ENCODE data around the gene BMF.
"Not testable (repeated sequence)": the region's sequence is repeated elsewhere in the genome, so short reads cannot be mapped to it uniquely, and the experiment has no call there.

The BMF gene

DNA sequence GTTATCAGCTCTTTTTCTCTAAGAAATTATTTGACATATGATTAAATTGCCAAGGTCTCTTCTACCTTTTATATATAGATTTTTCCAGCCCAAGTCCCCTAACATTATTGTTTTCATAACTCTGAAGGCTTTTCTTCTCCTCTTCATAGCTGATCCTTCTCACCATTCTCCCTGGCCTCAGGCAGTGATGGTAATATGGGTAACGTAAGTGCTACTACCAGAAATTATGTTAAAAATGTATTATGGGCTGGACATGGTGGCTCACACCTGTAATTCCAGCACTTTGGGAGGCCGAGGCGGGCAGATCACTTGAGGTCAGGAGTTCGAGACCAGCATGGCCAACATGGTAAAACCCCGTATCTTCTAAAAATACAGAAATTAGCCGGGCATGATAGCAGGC lies 29.2 kb downstream of the BMF start:
- Histone ChIP-seq H3F3A (ENCODE audit: control insufficient read depth, insufficient read depth) (peaks cover 28% of the 10 kb centered on the region), H3K4me2 (ENCODE audit: low read length) (no peak overlapping the region), H3K27me3 (ENCODE audit: control insufficient read depth, low read length) (no peaks in the 10 kb centered on the region), H3K9me2 (replicated peaks; ENCODE audit: control insufficient read depth, low read length) (no peaks in the 10 kb centered on the region), H3K36me3 (ENCODE audit: control insufficient read depth, low read length) (no peaks in the 10 kb centered on the region), H3K4me1 (ENCODE audit: control insufficient read depth, low read length) (peaks cover 44% of the 10 kb centered on the region), H3K79me2 (ENCODE audit: control insufficient read depth, low read length) (no peaks in the 10 kb centered on the region), H4K20me1 (ENCODE audit: control insufficient read depth, insufficient read depth, low read depth, low read length) (no peaks in the 10 kb centered on the region), H3K4me3 (ENCODE audit: low read length) (no peak overlapping the region), H3K27ac (ENCODE audit: low read depth, low read length) (no peak overlapping the region), H3K9me3 (ENCODE audit: control insufficient read depth, insufficient read depth, low read length) (no peaks in the 10 kb centered on the region)
- TF ChIP-seq EZH2phosphoT487 (IDR thresholded peaks at IDR 0.05; ENCODE audit: borderline replicate concordance, low read length): no peak
- TF ChIP-seq, protein P1, sequence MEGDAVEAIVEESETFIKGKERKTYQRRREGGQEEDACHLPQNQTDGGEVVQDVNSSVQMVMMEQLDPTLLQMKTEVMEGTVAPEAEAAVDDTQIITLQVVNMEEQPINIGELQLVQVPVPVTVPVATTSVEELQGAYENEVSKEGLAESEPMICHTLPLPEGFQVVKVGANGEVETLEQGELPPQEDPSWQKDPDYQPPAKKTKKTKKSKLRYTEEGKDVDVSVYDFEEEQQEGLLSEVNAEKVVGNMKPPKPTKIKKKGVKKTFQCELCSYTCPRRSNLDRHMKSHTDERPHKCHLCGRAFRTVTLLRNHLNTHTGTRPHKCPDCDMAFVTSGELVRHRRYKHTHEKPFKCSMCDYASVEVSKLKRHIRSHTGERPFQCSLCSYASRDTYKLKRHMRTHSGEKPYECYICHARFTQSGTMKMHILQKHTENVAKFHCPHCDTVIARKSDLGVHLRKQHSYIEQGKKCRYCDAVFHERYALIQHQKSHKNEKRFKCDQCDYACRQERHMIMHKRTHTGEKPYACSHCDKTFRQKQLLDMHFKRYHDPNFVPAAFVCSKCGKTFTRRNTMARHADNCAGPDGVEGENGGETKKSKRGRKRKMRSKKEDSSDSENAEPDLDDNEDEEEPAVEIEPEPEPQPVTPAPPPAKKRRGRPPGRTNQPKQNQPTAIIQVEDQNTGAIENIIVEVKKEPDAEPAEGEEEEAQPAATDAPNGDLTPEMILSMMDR (IDR thresholded peaks at IDR 0.05; ENCODE audit: low read depth, low read length, poor library complexity, severe bottlenecking): no peak

DNA sequence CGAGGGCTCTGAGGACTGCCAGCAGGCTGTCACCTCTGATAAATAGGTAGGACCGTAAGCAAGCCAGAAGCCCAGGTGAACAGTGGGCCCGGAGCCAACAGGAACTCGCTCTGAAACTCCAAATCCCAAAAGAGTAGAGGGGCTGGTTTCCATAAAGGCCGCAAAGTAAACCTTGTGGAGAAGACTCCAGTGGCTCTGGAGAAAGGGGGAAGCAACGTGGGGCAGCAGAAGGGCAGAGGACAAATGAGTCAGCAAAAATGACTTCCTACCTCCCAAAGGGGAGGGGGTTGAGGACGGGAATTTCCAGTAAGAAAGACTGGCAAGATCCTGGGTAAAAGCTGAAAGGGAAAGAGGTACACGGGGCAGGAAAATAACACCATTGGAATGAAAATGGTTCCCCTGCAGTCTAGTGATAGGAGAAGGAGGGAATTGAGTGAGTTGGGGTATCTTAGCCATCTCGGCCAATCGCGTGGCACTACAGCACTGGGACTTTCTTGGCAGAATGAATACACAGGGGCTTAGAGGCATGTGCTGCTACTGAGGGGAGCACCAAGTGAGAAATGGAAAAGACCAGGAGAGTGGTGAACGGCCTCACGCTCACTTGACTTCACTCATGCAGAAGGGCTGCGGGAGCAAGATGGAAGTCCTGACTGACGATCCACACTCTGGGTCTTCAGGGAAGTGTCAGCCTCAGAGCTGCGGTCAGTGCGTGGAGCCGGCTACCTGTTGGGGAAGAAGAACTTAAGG lies 33.2 kb downstream of the BMF start:
- no peaks in the 10 kb centered on the region for H3K79me2 ChIP-seq (ENCODE audit: control insufficient read depth, low read length)
- no peaks in the 10 kb centered on the region for H3K36me3 ChIP-seq (ENCODE audit: control insufficient read depth, low read length)
- no peaks in the 10 kb centered on the region for H3K9me3 ChIP-seq (ENCODE audit: control insufficient read depth, insufficient read depth, low read length)
- H3K9me2 ChIP-seq (replicated peaks; ENCODE audit: control insufficient read depth, low read length): no peaks in the 10 kb centered on the region
- peaks cover 6% of the 10 kb centered on the region for H3K4me1 ChIP-seq (ENCODE audit: control insufficient read depth, low read length)
- H3K4me2 ChIP-seq (ENCODE audit: low read length): no peak overlapping the region
- H3F3A ChIP-seq (ENCODE audit: control insufficient read depth, insufficient read depth): peaks cover 23% of the 10 kb centered on the region
- no peaks in the 10 kb centered on the region for H3K27me3 ChIP-seq (ENCODE audit: control insufficient read depth, low read length)
- H3K27ac ChIP-seq (ENCODE audit: low read depth, low read length): no peak overlapping the region
- no peaks in the 10 kb centered on the region for H4K20me1 ChIP-seq (ENCODE audit: control insufficient read depth, insufficient read depth, low read depth, low read length)
- TF ChIP-seq, protein P1 (IDR thresholded peaks at IDR 0.05; ENCODE audit: low read depth, low read length, poor library complexity, severe bottlenecking): no peak
- TF ChIP-seq EZH2phosphoT487 (IDR thresholded peaks at IDR 0.05; ENCODE audit: borderline replicate concordance, low read length): no peak
- no peak overlapping the region for H3K4me3 ChIP-seq (ENCODE audit: low read length)

DNA sequence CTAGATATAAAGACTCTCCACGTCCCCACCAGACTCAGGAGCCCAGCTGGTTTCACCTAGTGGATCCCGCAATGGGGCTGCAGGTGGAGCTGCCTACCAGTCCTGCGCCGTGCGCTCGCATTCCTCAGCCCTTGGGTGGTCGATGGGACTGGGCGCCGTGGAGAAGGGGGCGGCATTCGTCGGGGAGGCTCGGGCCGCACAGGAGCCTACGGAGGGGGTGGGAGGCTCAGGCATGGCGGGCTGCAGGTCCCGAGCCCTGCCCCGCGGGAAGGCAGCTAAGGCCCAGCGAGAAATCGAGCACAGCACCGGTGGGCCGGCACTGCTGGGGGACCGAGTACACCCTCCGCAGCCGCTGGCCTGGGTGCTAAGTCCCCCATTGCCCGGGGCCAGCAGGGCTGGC lies 34.0 kb downstream of the BMF start:
- H3F3A ChIP-seq (ENCODE audit: control insufficient read depth, insufficient read depth): peaks cover 22% of the 10 kb centered on the region
- not testable (repeated sequence) for H3K36me3 ChIP-seq (ENCODE audit: control insufficient read depth, low read length); H3K9me3 ChIP-seq (ENCODE audit: control insufficient read depth, insufficient read depth, low read length); H3K4me3 ChIP-seq (ENCODE audit: low read length); H3K9me2 ChIP-seq (replicated peaks; ENCODE audit: control insufficient read depth, low read length); H3K27me3 ChIP-seq (ENCODE audit: control insufficient read depth, low read length); H3K27ac ChIP-seq (ENCODE audit: low read depth, low read length); H3K79me2 ChIP-seq (ENCODE audit: control insufficient read depth, low read length); H4K20me1 ChIP-seq (ENCODE audit: control insufficient read depth, insufficient read depth, low read depth, low read length); H3K4me2 ChIP-seq (ENCODE audit: low read length)
- H3K4me1 ChIP-seq (ENCODE audit: control insufficient read depth, low read length): peaks cover 10% of the 10 kb centered on the region

DNA sequence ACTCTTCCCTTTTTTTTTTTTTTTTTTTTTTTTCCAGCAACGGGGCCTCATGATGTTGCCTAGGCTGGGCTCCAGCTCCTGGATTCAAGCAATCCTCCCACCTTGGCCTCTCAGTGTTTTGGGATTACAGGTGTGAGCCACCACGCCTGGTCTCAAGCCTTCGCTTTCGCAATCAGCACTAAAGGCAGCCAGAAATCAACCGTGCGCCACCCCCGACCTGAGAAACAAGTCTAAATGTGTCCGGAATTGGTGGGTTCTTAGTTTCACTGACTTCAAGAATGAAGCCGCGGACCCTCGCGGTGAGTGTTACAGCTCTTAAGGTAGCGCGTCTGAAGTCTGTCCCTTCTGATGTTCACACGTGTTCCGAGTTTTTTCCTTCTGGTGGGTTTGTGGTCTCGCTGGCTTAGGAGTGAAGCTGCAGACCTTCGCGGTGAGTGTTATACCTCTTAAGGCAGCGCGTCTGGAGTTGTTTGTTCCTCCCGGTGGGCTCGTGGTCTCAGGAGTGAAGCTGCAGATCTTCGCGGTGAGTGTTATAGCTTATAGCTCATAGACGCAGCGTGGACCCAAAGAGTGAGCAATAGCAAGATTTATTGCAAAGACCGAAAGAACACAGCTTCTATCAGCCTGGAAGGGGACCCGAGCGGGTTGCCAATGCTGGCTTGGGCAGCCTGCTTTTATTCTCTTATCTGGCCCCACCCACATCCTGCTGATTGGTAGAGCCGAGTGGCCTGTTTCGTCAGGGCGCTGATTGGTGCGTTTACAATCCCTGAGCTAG lies 34.8 kb downstream of the BMF start:
- Histone ChIP-seq H3F3A (ENCODE audit: control insufficient read depth, insufficient read depth) (peaks cover 18% of the 10 kb centered on the region), H3K4me1 (ENCODE audit: control insufficient read depth, low read length) (peaks cover 18% of the 10 kb centered on the region)
- H3K36me3 ChIP-seq (ENCODE audit: control insufficient read depth, low read length); H3K79me2 ChIP-seq (ENCODE audit: control insufficient read depth, low read length); H4K20me1 ChIP-seq (ENCODE audit: control insufficient read depth, insufficient read depth, low read depth, low read length); H3K4me2 ChIP-seq (ENCODE audit: low read length); H3K9me3 ChIP-seq (ENCODE audit: control insufficient read depth, insufficient read depth, low read length); H3K4me3 ChIP-seq (ENCODE audit: low read length); H3K27me3 ChIP-seq (ENCODE audit: control insufficient read depth, low read length); H3K27ac ChIP-seq (ENCODE audit: low read depth, low read length); H3K9me2 ChIP-seq (replicated peaks; ENCODE audit: control insufficient read depth, low read length): not testable (repeated sequence)

All from DOHH2 (cell line).